LNCAP (cell line): ENCODE measurements around the gene RBFOX1.

Experiments used
- TF ChIP-seq, protein P1 (sequence below): fragments of 450-650 bp; IDR thresholded peaks from 2 replicates; pipeline ENCODE4 v1.5.1; 2017; ENCODE audit warnings: mild to moderate bottlenecking

The RBFOX1 gene

DNA sequence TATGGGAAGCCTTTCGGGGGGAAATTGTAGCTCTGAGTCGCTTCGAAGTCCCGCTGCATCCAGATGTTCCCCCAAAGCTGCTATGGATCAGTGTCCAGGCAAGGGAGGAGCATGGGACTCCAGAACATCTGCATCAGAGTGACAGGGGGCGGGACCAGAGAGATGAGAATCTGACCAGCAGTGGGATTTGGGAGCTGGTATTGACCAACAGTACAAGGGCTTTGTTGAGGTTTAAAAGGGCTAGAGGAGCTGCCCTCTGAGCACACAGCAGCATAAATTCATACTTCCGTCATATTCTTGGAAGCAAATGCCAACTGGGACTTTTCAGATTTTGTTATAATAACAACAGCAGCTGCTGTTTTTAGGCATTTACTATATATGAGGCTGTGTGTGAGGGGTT is 10.6 kb downstream of the RBFOX1 start:
- TF ChIP-seq, protein P1, sequence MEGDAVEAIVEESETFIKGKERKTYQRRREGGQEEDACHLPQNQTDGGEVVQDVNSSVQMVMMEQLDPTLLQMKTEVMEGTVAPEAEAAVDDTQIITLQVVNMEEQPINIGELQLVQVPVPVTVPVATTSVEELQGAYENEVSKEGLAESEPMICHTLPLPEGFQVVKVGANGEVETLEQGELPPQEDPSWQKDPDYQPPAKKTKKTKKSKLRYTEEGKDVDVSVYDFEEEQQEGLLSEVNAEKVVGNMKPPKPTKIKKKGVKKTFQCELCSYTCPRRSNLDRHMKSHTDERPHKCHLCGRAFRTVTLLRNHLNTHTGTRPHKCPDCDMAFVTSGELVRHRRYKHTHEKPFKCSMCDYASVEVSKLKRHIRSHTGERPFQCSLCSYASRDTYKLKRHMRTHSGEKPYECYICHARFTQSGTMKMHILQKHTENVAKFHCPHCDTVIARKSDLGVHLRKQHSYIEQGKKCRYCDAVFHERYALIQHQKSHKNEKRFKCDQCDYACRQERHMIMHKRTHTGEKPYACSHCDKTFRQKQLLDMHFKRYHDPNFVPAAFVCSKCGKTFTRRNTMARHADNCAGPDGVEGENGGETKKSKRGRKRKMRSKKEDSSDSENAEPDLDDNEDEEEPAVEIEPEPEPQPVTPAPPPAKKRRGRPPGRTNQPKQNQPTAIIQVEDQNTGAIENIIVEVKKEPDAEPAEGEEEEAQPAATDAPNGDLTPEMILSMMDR, result no peak

DNA sequence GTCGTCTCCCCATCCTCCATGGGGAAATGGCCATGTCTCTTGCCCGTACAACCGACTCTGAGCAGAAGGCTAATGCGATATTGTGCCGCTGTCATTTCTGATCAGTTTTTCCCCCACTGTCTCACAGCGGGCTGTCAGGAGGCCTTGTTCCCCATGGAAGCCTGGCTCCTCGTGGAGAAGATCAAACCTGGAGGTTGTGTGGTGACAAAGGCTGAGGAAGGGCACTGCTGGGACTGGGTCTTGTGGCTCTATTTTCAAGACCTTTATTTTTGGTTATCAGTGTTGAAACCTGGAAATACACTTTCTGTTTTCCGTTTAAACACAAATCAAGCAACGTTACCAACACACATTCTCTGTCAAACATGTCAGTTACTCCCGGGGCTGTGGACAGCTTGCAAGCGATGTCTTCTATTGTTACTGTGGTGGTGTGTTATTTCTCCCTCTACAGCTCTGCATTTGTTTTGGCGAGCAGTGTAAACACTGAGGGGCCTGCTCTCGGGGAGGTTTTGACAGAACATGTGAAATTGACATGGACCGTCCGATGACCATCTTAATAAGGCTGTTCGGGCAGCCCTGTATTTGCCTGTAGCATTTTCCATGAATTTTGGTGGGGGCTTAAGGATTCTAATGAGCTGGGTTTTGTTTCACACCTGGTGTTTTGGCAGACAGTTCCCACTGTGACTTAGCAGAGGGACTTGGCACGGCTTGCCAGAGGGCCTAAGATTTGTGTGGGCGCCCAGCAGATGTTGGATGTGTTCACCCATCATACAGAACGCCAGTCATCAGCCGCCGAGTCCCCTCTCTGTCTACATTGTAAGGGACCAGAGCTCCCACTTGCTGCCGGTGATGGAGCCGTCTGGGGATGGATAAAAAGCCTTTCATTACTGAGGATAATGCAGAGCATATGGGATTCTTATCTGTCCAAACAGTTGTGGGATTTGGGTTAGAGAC is 12.5 kb downstream of the RBFOX1 start:
- TF ChIP-seq, protein P1, result no peak

DNA sequence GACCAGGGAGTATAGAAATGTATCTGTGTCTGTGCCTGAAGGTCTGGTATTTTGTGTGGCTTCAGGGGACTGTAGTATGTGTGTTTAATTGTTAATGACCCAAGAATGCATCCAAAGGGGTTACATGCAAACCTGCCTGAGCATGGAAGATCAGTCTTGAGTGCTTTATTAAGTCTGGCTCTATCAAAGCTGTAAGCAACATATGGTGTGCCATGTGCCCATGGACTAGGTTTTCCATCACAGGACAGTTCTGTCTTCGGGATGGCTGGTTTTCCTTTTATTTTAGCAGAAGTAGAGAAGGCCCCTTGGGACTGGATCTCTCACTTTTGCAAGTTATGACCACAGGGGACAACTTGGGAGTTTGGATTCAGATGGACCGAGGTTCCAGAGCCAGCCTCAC is 18.2 kb downstream of the RBFOX1 start:
- TF ChIP-seq, protein P1, result no peak

DNA sequence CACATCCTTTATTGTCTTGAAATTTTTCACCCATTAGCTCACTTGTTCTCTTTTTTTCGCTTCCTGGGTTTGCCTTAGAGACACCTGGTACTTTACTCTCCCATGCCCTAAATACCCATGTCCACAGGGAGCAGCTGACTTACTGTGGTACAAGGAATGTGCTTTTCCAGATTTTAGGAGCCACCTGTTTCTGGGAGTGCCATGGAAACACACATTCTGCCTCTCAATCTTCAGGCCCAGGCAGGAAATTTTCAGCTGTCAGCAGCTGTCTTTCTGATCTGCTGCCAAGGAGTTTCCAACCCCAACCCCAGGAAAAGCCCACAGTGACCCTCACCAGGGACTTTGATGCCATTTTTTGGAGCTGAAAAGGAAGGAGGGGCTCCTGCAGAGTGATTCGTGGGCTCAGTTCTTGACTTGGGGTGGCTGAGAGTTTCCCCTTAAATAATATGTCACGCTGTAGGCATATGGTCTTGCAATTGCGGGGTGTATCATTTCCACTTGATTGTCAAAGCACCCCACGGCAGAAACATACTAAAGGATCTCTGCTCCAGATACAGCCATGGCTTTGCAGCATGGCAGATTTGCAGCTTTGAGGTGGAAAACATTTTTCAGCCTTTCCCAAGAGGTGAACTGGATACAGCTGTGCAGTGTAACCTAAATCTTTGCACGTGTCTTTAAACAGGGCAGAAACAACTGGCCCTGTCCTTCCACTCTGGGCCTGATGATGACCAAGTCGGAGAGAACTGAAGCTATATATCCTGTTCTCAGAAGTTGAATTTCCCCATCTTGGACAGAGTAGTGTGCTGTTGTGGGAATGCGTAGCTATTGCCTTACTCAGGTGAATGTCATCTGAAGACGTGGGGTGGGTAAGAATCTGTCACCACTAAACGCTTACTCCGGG is 19.2 kb downstream of the RBFOX1 start:
- TF ChIP-seq, protein P1, result no peak

DNA sequence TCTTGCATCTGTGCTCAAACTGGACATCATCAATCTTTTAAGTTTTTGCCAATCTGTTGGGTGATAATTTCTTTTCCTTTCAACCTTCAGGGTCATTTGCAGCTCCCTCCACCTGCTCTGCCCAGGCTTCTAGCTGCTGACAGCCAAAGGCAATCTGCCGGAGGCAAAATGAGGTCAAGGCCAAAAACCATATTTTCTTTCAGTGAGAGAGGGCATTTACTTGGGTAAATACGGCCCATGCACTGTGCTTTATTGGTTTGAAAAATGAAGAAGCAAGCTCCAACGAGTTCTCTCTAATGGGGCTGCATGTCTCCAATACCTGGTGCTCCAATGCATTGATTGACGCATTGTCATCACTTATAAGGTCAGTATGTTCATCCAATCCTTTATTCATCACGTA is 23.1 kb downstream of the RBFOX1 start:
- TF ChIP-seq, protein P1, result no peak

DNA sequence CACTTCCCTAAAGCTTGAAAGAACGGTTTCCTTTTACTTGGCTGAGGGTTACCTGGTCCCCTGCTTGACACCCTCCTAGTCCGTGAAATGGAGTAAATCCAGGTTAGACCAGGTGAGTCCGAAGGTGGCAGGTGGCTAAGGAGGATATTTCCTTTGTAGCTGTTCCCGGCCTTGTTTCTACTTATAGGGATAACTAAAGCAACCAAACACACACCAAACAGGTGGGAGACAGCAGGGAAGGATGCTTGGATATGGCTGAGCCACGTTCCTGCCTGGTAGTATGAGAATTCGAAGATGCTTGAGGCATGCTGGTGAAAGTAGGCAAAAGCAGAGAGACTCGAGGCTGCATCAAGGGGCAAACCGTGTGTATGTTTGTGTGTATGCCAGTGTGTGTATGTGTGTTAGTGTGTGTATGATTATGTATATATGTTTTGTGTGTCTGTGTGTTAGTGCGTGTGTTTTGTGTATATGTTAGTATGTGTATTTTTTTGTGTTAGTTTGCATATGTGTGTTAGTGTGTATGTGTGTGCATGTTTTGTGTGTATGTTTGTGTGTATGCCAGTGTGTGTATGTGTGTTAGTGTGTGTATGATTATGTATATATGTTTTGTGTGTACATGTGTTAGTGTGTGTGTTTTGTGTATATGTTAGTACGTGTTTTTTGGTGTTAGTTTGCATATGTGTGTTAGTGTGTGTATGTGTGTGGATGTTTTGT is 28.9 kb downstream of the RBFOX1 start:
- TF ChIP-seq, protein P1, result no peak

DNA sequence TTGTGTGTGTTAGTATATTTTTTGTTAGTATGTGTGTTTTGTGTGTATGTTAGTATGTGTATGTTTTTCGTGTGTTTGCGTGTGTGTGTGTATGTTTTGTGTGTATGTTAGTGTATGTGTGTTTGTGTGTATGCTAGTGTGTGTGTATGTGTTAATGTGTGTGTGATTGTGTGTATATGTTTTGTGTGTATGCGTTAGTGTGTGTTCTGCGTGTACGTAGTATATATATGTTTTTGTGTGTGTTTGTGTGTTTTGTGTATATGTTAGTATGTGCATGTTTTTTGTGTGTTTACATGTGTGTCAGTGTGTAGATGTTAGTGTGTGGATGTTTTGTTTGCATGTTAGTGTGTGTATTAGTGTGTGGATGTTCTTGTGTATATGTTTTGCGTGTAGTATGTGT is 29.6 kb downstream of the RBFOX1 start:
- TF ChIP-seq, protein P1, result no peak
